ENCODE measurements around the gene AGAP1. TPM values are rescaled to one million over a fixed set of nuclear protein-coding genes. Genes with fewer than 3 reads are reported as not detected.

Gene AGAP1
- total RNA-seq, 2 donors from 2014 or later, result 16.1 to 40.1 TPM

DNA sequence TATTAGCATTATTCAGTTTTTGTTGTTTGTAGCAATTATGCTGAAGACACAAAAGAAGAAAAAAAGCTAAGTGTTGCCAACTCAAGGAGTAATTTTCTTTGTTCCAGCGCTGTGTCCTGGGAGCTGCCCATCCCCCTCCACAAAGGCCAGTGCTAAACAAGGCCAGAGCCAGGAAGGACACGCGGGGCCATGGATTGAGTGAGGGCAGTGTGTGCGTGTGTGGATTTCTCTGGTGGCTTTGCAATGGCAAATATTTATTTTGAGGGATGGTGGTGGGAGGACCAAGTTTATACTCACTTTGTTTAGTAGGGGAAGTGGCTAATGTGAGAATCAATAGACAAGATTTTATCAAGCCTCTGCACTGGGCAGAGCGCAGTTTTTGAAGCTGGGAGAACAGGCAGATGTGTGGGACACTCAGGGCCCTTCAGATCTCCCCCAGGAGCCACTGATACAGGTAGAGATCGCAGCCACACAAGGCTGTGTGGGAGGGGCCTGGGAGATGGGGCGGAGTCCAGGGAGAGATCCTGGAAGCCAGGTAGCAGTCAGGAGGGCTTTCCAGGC lies 11.4 kb downstream of the AGAP1 start:
- TF ChIP-seq POLR2A (IDR thresholded peaks at IDR 0.05) (no peak), POLR2AphosphoS5 (IDR thresholded peaks at IDR 0.05) (no peak)
- TF ChIP-seq, protein P1, sequence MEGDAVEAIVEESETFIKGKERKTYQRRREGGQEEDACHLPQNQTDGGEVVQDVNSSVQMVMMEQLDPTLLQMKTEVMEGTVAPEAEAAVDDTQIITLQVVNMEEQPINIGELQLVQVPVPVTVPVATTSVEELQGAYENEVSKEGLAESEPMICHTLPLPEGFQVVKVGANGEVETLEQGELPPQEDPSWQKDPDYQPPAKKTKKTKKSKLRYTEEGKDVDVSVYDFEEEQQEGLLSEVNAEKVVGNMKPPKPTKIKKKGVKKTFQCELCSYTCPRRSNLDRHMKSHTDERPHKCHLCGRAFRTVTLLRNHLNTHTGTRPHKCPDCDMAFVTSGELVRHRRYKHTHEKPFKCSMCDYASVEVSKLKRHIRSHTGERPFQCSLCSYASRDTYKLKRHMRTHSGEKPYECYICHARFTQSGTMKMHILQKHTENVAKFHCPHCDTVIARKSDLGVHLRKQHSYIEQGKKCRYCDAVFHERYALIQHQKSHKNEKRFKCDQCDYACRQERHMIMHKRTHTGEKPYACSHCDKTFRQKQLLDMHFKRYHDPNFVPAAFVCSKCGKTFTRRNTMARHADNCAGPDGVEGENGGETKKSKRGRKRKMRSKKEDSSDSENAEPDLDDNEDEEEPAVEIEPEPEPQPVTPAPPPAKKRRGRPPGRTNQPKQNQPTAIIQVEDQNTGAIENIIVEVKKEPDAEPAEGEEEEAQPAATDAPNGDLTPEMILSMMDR (IDR thresholded peaks at IDR 0.05), result no peak
- H3K27me3 ChIP-seq (replicated peaks; ENCODE audit: insufficient read depth), result no peaks in the 10 kb centered on the region
- no peaks in the 10 kb centered on the region for H3K9me3 ChIP-seq
- H3K4me3 ChIP-seq, result no peak overlapping the region
- H3K36me3 ChIP-seq, result no peaks in the 10 kb centered on the region
- no peak overlapping the region for H3K27ac ChIP-seq
- no peak for DNase-seq (ENCODE audit: low spot score)
- 50% methylated on average over 7 of the region's 7 CpGs for whole genome bisulfite sequencing
- intact Hi-C loops (cut with DNase I), result no loop called here
- H3K4me1 ChIP-seq (replicated peaks), result no peaks in the 10 kb centered on the region

DNA sequence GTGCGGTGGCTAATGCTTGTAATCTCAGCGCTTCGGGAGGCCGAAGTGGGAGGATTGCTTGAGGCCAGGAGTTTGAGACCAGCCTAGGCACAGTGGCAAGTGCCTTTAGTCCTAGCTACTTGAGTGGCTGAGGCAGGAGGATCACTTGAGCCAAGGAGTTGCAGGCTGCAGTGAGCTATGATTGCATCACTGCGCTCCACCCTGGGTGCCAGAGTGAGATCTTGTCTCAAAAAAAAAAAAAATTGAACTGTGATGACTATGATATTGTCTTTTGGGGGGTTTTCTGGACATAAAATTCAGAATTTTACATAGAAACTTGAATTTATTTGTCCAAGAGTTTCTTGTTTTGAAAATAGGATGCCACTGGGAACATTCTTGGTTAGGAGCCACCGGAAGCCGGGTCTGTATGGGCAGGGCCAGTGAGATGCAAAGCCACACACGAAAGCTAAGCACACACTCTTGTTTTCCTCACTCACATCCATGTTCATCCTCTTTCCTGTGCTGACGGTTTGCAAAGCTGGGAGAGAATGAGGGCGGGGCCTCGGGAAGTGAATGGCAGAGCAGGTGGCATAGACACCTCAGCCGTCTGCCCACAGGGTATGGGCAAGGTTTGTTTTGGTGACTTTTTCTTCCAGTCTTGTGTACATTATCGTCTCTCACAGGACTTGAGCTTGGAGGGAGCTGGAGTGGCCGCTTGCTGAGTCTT lies 12.6 kb downstream of the AGAP1 start:
- Histone ChIP-seq H3K4me1 (replicated peaks) (no peaks in the 10 kb centered on the region), H3K27ac (no peak overlapping the region), H3K36me3 (no peaks in the 10 kb centered on the region), H3K9me3 (no peaks in the 10 kb centered on the region), H3K4me3 (no peak overlapping the region), H3K27me3 (replicated peaks; ENCODE audit: insufficient read depth) (no peaks in the 10 kb centered on the region)
- TF ChIP-seq POLR2AphosphoS5 (IDR thresholded peaks at IDR 0.05), result no peak
- TF ChIP-seq POLR2A (IDR thresholded peaks at IDR 0.05), result no peak
- TF ChIP-seq, protein P1 (IDR thresholded peaks at IDR 0.05), result no peak
- DNase-seq (ENCODE audit: low spot score), result no peak
- WGBS, result 72% methylated on average over 14 of the region's 14 CpGs
- intact Hi-C loops (cut with DNase I), result no loop called here

GRCh38 chr2:235506997-235507615 lies 13.3 kb downstream of the AGAP1 start:
- no peak overlapping the region for H3K27ac ChIP-seq
- no peak for DNase-seq (ENCODE audit: low spot score)
- no peak overlapping the region for H3K4me3 ChIP-seq
- no peaks in the 10 kb centered on the region for H3K36me3 ChIP-seq
- H3K4me1 ChIP-seq (replicated peaks), result no peaks in the 10 kb centered on the region
- TF ChIP-seq, protein P1 (IDR thresholded peaks at IDR 0.05), result no peak
- intact Hi-C loops (cut with DNase I), result no loop called here
- no peaks in the 10 kb centered on the region for H3K27me3 ChIP-seq (replicated peaks; ENCODE audit: insufficient read depth)
- 79% methylated on average over 25 of the region's 25 CpGs for WGBS
- no peaks in the 10 kb centered on the region for H3K9me3 ChIP-seq

DNA sequence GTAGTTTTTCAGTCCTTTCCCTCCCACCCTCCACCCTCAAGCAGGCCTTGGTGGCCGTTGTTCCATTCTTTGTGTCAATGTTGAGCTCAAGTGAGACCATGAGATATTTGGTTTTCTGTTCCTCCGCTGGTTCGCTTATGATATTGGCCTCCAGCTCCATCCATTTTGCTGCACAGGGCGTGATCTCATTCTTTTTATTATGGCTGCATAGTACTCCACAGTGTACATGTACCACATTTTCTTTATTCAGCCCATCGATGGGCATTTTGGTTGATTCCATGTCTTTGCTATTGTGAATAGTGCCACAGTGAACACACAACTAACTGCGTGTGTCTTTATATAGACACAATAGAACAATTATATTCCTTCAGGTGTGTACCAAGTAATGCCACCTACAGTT lies 14.1 kb downstream of the AGAP1 start:
- Histone ChIP-seq H3K4me1 (replicated peaks) (no peaks in the 10 kb centered on the region), H3K27ac (no peak overlapping the region), H3K4me3 (no peak overlapping the region), H3K9me3 (no peaks in the 10 kb centered on the region), H3K36me3 (no peaks in the 10 kb centered on the region), H3K27me3 (replicated peaks; ENCODE audit: insufficient read depth) (no peaks in the 10 kb centered on the region)
- DNase-seq (ENCODE audit: low spot score), result no peak
- TF ChIP-seq POLR2AphosphoS5 (IDR thresholded peaks at IDR 0.05) (no peak), POLR2A (IDR thresholded peaks at IDR 0.05) (no peak)
- TF ChIP-seq, protein P1 (IDR thresholded peaks at IDR 0.05), result no peak
- intact Hi-C loops (cut with DNase I), result no loop called here
- WGBS, result 90% methylated on average over 6 of the region's 6 CpGs
